CD4-positive, alpha-beta T cell (primary cell): ENCODE data around the gene PABPN1. TPM values are rescaled to one million over a fixed set of nuclear protein-coding genes. Genes with fewer than 3 reads are reported as not detected.

Source experiments
- ATAC-seq: fragments of 200-7000 bp; cut with Tn5 transposase; one replicate; pipeline ENCODE4 v1.10.0; 2022; ENCODE audit warnings: mild to moderate bottlenecking; ENCODE audit not compliant: poor library complexity
- CTCF ChIA-PET: fragments of 350-600 bp; sonication (Branson Sonifier 250); formaldehyde crosslinking; loops from one replicate; lab custom pipeline; 2021; ENCODE audit warnings: antibody characterized with exemption, inconsistent platforms; lab: Charles Lee
- POLR2A ChIA-PET: fragments of 350-600 bp; sonication (Branson Sonifier 250); formaldehyde crosslinking; loops from one replicate; lab custom pipeline; 2021; ENCODE audit warnings: antibody characterized with exemption, inconsistent platforms; lab: Charles Lee
- DNase-seq, 14 experiments: peaks; one replicate each; pipeline ENCODE4 v3.0.0-alpha.2; 2013 to 2020; ENCODE audit warnings: mixed read lengths in 2 of 14
- H3K27ac ChIP-seq, 2 donors: one replicate each; pipeline versions ENCODE4 v1.5.1 to v1.7.0; 2013; ENCODE audit warnings: low read length in 2 of 2, low read depth in 1 of 2, mild to moderate bottlenecking in 1 of 2
- H3K27me3 ChIP-seq, 2 experiments: 1 replicate in 1 of 2; 2 replicates in 1 of 2; pipeline versions ENCODE4 v1.6.1 to v1.7.0; 2013; ENCODE audit warnings: low read length in 2 of 2, control low read depth in 1 of 2, mild to moderate bottlenecking in 1 of 2, moderate library complexity in 1 of 2; ENCODE audit not compliant: insufficient read depth in 2 of 2, control insufficient read depth in 1 of 2
- H3K36me3 ChIP-seq: one replicate; pipeline ENCODE4 v1.6.1; 2013; ENCODE audit warnings: low read length, control low read depth; ENCODE audit not compliant: insufficient read depth
- H3K4me1 ChIP-seq: one replicate; pipeline ENCODE4 v1.6.1; 2013; ENCODE audit warnings: low read length, control low read depth; ENCODE audit not compliant: insufficient read depth
- H3K4me3 ChIP-seq: one replicate; pipeline ENCODE4 v1.5.1; 2013; ENCODE audit warnings: mild to moderate bottlenecking, low read length, moderate library complexity
- H3K9me3 ChIP-seq, 2 experiments: 1 replicate in 1 of 2; 2 replicates in 1 of 2; pipeline versions ENCODE4 v1.6.1 to v1.7.0; 2013; ENCODE audit warnings: low read length in 2 of 2, mild to moderate bottlenecking in 2 of 2, control low read depth in 1 of 2, moderate library complexity in 1 of 2; ENCODE audit not compliant: control insufficient read depth in 1 of 2, insufficient read depth in 1 of 2
- H3K27ac Mint-ChIP-seq: one replicate; pipeline ENCODE4 v1.8.0; 2020; ENCODE audit warnings: mixed read lengths
- H3K27me3 Mint-ChIP-seq: one replicate; pipeline ENCODE4 v1.8.0; 2021; ENCODE audit warnings: mixed read lengths
- H3K36me3 Mint-ChIP-seq: one replicate; pipeline ENCODE4 v1.8.0; 2021; ENCODE audit warnings: low read depth, mixed read lengths
- H3K4me1 Mint-ChIP-seq: one replicate; pipeline ENCODE4 v1.8.0; 2021; ENCODE audit warnings: low read depth, mixed read lengths
- H3K4me3 Mint-ChIP-seq: one replicate; pipeline ENCODE4 v1.8.0; 2020; ENCODE audit warnings: mild to moderate bottlenecking, mixed read lengths
- H3K9me3 Mint-ChIP-seq: one replicate; pipeline ENCODE4 v1.8.0; 2020; ENCODE audit warnings: mixed read lengths
- intact Hi-C, 2 experiments: fragments of 100-400 bp; cut with DNase I in 1 of 2; cut with micrococcal nuclease in 1 of 2; formaldehyde crosslinking; loops; one replicate each; pipeline versions ENCODE4 v1.15.1 to v1.9.0; 2023 to 2025; cut with DNase I, micrococcal nuclease
- total RNA-seq, 174 experiments: library from RNA in 2 of 174; stranded (reverse) in 2 of 174; gene quantifications; one replicate each; pipeline ENCODE4 v1.2.3 and lab custom pipeline; 2021 to 2026
- TF ChIP-seq, protein P1 (sequence below): fragments of 200-600 bp; IDR thresholded peaks from one replicate; pipeline ENCODE4 v1.8.0; 2022; ENCODE audit warnings: antibody characterized with exemption, mild to moderate bottlenecking

PABPN1 gene
- total RNA-seq, 2 experiments from 2014 or later: 188 to 195 TPM

GRCh38 chr14:23297611-23298277 is 23.5 kb upstream of the PABPN1 start:
- peak overlapping the region; percentile 30 for H3K27ac Mint-ChIP-seq
- POLR2A ChIA-PET: interaction anchor here (0.7 to 1.4 kb wide), 3 partner anchors 23 to 221 kb away, joined by 3 to 4 read pairs (median 3); partner anchors contain the start of gene PABPN1

GRCh38 chr14:23299211-23299957 is 21.9 kb upstream of the PABPN1 start:
- ATAC-seq (no peak), DNase-seq (peak in 4 of 14 experiments; percentile 23 to 80 (median 60))
- Mint-ChIP-seq H3K27me3 (no peaks in the 10 kb centered on the region), H3K9me3 (no peaks in the 10 kb centered on the region), H3K27ac (peak overlapping the region; percentile 97), H3K36me3 (peaks cover 27% of the 10 kb centered on the region), H3K4me3 (peak overlapping the region; percentile 96), H3K4me1 (peaks cover 49% of the 10 kb centered on the region)
- H3K9me3 ChIP-seq: no peaks in the 10 kb centered on the region
- POLR2A ChIA-PET: interaction anchor here (5.5 to 10.5 kb wide), 2 partner anchors 14 to 21 kb away, joined by 104 to 455 read pairs; partner anchors contain the start of genes HOMEZ and PABPN1
- peaks cover 39% of the 10 kb centered on the region for H3K4me1 ChIP-seq
- peaks cover 14% of the 10 kb centered on the region for H3K36me3 ChIP-seq
- H3K27ac ChIP-seq: no peak overlapping the region
- no peak overlapping the region for H3K4me3 ChIP-seq
- no peaks in the 10 kb centered on the region for H3K27me3 ChIP-seq
- CTCF ChIA-PET: interaction anchor here (0.6 to 4.4 kb wide), 16 partner anchors 9 to 1782 kb away, joined by 3 to 66 read pairs (median 4); partner anchors contain the start of genes HOMEZ and PABPN1
- intact Hi-C loops: loop anchor here (1.0 to 10.0 kb wide), 4 partner anchors 34 to 375 kb away; partner anchors contain the start of gene PRMT5 (in 1 of the 2)
- TF ChIP-seq, protein P1, sequence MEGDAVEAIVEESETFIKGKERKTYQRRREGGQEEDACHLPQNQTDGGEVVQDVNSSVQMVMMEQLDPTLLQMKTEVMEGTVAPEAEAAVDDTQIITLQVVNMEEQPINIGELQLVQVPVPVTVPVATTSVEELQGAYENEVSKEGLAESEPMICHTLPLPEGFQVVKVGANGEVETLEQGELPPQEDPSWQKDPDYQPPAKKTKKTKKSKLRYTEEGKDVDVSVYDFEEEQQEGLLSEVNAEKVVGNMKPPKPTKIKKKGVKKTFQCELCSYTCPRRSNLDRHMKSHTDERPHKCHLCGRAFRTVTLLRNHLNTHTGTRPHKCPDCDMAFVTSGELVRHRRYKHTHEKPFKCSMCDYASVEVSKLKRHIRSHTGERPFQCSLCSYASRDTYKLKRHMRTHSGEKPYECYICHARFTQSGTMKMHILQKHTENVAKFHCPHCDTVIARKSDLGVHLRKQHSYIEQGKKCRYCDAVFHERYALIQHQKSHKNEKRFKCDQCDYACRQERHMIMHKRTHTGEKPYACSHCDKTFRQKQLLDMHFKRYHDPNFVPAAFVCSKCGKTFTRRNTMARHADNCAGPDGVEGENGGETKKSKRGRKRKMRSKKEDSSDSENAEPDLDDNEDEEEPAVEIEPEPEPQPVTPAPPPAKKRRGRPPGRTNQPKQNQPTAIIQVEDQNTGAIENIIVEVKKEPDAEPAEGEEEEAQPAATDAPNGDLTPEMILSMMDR: peak; percentile 45

More at GRCh38 chr14:23297611-23298277, 23.5 kb upstream of the PABPN1 start:
- H3K4me3 Mint-ChIP-seq: no peak overlapping the region
- Histone ChIP-seq H3K27ac (no peak overlapping the region), H3K9me3 (no peaks in the 10 kb centered on the region), H3K27me3 (no peaks in the 10 kb centered on the region), H3K36me3 (peaks cover 14% of the 10 kb centered on the region), H3K4me1 (peaks cover 33% of the 10 kb centered on the region), H3K4me3 (no peak overlapping the region)
- H3K27me3 Mint-ChIP-seq: no peaks in the 10 kb centered on the region
- no peak for ATAC-seq
- peaks cover 46% of the 10 kb centered on the region for H3K4me1 Mint-ChIP-seq
- TF ChIP-seq, protein P1: no peak
- peaks cover 26% of the 10 kb centered on the region for H3K36me3 Mint-ChIP-seq
- intact Hi-C loops: loop anchor here in 1 of 2 experiments (5.0 to 10.0 kb wide), 3 partner anchors 175 to 373 kb away; partner anchors contain the start of gene PRMT5
- no peak for DNase-seq
- CTCF ChIA-PET: interaction anchor here (1.2 to 1.3 kb wide), 2 partner anchors 12 to 24 kb away, joined by 3 to 5 read pairs; partner anchors contain the start of genes HOMEZ and PABPN1
- no peaks in the 10 kb centered on the region for H3K9me3 Mint-ChIP-seq
